ENCODE measurements around the gene CENPF.

CENPF gene, protein sequence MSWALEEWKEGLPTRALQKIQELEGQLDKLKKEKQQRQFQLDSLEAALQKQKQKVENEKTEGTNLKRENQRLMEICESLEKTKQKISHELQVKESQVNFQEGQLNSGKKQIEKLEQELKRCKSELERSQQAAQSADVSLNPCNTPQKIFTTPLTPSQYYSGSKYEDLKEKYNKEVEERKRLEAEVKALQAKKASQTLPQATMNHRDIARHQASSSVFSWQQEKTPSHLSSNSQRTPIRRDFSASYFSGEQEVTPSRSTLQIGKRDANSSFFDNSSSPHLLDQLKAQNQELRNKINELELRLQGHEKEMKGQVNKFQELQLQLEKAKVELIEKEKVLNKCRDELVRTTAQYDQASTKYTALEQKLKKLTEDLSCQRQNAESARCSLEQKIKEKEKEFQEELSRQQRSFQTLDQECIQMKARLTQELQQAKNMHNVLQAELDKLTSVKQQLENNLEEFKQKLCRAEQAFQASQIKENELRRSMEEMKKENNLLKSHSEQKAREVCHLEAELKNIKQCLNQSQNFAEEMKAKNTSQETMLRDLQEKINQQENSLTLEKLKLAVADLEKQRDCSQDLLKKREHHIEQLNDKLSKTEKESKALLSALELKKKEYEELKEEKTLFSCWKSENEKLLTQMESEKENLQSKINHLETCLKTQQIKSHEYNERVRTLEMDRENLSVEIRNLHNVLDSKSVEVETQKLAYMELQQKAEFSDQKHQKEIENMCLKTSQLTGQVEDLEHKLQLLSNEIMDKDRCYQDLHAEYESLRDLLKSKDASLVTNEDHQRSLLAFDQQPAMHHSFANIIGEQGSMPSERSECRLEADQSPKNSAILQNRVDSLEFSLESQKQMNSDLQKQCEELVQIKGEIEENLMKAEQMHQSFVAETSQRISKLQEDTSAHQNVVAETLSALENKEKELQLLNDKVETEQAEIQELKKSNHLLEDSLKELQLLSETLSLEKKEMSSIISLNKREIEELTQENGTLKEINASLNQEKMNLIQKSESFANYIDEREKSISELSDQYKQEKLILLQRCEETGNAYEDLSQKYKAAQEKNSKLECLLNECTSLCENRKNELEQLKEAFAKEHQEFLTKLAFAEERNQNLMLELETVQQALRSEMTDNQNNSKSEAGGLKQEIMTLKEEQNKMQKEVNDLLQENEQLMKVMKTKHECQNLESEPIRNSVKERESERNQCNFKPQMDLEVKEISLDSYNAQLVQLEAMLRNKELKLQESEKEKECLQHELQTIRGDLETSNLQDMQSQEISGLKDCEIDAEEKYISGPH (N-terminal part only)

DNA sequence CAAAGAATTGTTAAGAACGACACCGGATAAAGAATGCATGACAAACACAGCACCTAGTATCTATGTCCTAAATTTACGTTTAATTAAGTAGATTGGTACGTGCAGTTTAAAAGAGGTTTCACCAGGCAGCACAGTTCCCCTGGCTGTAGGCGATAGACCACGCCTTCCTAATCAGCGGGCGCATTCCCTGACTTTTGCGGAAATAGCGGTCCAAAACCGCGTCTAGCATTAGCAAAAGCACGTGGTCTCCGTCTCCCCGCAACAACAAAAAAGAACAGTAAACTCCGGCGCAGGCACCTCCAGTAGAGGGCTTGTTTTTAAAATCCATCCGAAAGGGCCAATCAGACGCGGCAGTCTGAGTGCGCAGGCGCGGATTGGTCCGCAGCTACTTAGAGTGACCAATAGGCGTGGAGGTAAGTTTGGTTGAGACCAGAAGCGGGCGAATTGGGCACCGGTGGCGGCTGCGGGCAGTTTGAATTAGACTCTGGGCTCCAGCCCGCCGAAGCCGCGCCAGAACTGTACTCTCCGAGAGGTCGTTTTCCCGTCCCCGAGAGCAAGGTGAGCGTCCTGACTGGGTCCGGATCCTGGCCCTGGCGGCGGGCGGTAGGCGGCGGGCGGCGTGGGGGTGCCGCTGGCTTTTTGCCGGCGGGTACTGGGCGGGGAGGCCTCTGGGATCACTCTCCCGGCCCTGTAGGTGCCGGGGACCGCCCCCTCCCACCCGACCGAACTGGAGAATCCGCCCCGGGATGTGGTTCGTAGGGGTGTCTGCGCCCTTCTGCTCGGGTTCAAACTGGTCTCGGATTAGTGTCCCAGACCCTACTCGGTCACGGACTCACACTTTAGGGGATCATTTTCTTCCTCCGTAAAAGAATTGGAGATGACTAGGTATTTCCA is at the start of gene CENPF:
TSS of gene CENPF (plus strand) at position 432 of the 894 bp plus-strand sequence. CDS start 10,560 bp downstream, outside the sequence.
- H3K4me3 Mint-ChIP-seq, result peak within 1 kb of the TSS; percentile 98
- H3K36me3 Mint-ChIP-seq (ENCODE audit: low read depth), result peaks cover 23% of the 10 kb centered on the region
- H3K9me3 Mint-ChIP-seq, result peaks cover 17% of the 10 kb centered on the region
- peak within 1 kb of the TSS; percentile 94 for H3K27ac Mint-ChIP-seq
- TF ChIP-seq, protein P1, sequence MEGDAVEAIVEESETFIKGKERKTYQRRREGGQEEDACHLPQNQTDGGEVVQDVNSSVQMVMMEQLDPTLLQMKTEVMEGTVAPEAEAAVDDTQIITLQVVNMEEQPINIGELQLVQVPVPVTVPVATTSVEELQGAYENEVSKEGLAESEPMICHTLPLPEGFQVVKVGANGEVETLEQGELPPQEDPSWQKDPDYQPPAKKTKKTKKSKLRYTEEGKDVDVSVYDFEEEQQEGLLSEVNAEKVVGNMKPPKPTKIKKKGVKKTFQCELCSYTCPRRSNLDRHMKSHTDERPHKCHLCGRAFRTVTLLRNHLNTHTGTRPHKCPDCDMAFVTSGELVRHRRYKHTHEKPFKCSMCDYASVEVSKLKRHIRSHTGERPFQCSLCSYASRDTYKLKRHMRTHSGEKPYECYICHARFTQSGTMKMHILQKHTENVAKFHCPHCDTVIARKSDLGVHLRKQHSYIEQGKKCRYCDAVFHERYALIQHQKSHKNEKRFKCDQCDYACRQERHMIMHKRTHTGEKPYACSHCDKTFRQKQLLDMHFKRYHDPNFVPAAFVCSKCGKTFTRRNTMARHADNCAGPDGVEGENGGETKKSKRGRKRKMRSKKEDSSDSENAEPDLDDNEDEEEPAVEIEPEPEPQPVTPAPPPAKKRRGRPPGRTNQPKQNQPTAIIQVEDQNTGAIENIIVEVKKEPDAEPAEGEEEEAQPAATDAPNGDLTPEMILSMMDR (IDR thresholded peaks at IDR 0.05), result no peak
- peaks cover 4% of the 10 kb centered on the region for H3K27me3 Mint-ChIP-seq (ENCODE audit: low read depth, poor library complexity)
- peaks cover 35% of the 10 kb centered on the region for H3K4me1 Mint-ChIP-seq
- DNase-seq, result peak; percentile 91

DNA sequence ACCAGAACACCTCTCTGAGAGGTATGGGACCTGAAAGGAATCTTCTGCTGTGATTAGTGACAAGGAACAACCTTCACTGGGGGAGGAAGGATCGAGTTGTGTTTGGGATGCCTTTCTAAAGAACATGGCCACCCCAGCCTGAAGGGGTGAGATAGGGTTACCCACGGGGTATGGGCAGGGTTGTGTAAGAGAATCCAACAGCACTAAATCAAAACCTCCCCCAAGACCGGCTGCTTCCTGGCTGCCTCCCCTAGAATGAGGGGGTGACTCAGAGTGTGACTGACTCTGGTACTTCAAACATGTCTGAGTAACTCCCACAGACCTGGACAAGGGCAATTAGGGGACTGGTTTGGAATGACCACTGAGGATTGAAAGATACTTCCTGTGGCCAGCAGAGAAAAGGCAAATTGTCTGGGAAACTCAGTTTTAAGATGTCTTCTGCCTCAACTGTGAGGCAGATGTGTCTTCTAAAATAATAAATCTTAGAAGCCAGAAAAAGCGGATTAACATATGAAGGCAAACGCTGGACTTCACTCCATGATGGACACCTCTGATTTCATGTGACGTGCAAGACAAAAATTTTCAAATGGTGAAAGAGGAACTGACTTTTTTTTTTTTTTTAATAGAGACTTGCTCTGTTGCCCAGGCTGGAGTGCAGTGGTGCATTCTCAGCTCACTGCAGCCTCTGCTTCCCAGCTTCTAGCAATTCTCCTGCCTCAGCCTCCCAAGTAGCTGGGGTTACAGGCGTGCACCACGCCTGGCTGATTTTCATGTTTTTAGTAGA is 44.9 kb upstream of the CENPF start:
- peak; percentile 42 for DNase-seq
- peak overlapping the region; percentile 97 for H3K27ac Mint-ChIP-seq

DNA sequence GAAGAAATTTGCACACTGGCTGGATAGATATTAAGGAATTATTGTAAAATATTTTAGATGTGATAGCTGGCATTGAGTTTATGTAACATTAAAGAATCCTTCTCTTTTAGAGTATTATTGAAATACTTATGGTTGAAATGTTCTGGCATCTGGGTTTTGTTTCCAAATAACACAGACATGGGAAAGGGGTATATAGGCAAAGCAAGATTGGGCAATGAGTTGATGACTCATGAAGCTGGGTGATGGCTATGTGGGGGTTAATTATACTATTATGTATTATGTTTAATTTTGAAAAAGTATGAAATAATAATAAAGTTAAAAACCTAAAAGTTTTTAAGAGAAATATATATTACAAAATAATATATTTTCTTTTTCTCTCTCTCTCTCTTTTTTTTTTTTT is 39.1 kb upstream of the CENPF start:
- Mint-ChIP-seq H3K36me3 (ENCODE audit: low read depth) (no peaks in the 10 kb centered on the region), H3K4me1 (peaks cover 23% of the 10 kb centered on the region), H3K27me3 (ENCODE audit: low read depth, poor library complexity) (peaks cover 9% of the 10 kb centered on the region), H3K9me3 (peaks cover 6% of the 10 kb centered on the region), H3K27ac (no peak overlapping the region), H3K4me3 (no peak overlapping the region)
- no peak for DNase-seq
- TF ChIP-seq, protein P1 (IDR thresholded peaks at IDR 0.05), result no peak

More for the DNA sequence above, 44.9 kb upstream of the CENPF start:
- Mint-ChIP-seq H3K4me1 (peaks cover 68% of the 10 kb centered on the region), H3K4me3 (peak overlapping the region; percentile 6), H3K27me3 (ENCODE audit: low read depth, poor library complexity) (peaks cover 9% of the 10 kb centered on the region), H3K36me3 (ENCODE audit: low read depth) (no peaks in the 10 kb centered on the region), H3K9me3 (peaks cover 6% of the 10 kb centered on the region)
- TF ChIP-seq, protein P1 (IDR thresholded peaks at IDR 0.05), result no peak

DNA sequence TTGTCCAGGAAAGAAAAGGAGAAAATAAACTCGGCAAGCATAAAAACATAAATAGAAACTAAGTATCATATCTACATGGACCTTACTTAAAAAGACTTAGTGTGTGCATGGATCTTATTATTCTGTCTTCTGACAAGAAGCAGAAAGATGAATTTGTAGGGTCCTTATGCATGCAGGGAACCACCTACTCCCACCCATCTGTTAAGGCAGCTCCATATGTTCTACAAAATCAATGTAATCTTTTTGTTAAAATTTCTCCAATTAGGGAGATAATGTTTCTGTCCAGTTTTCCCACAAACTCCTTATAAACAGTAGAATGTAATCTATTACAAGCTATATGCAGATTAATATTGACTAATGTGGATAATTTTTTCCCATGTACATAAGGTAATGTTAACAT is 37.7 kb upstream of the CENPF start:
- Mint-ChIP-seq H3K36me3 (ENCODE audit: low read depth) (no peaks in the 10 kb centered on the region), H3K4me1 (peaks cover 18% of the 10 kb centered on the region), H3K9me3 (peaks cover 6% of the 10 kb centered on the region), H3K4me3 (no peak overlapping the region), H3K27me3 (ENCODE audit: low read depth, poor library complexity) (peaks cover 15% of the 10 kb centered on the region), H3K27ac (no peak overlapping the region)
- DNase-seq, result no peak
- TF ChIP-seq, protein P1 (IDR thresholded peaks at IDR 0.05), result no peak
